GM18517 (cell line): Measurements from ENCODE around the gene DNAJC3.
"Not testable (repeated sequence)": the region's sequence is repeated elsewhere in the genome, so short reads cannot be mapped to it uniquely, and the experiment has no call there.

Source experiments
- ATAC-seq: cut with Tn5 transposase; IDR thresholded peaks from one replicate; pipeline ENCODE4 v1.9.1; 2021; ENCODE audit warnings: mild to moderate bottlenecking, moderate library complexity; ENCODE audit not compliant: unreplicated experiment

Gene DNAJC3

DNA sequence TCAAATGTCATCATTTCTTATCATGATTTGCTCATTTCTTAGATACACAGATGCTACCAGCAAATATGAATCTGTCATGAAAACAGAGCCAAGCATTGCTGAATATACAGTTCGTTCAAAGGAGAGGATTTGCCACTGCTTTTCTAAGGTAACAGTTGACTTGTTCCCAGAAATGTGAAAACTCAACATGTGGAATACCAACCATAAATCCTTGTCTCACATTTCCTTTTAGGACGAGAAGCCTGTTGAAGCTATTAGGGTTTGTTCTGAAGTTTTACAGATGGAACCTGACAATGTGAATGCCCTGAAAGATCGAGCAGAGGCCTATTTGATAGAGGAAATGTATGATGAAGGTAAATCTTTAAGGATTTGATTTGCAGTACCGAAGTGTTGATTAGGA, 86.7 kb downstream of the DNAJC3 start:
- ATAC-seq = no peak

DNA sequence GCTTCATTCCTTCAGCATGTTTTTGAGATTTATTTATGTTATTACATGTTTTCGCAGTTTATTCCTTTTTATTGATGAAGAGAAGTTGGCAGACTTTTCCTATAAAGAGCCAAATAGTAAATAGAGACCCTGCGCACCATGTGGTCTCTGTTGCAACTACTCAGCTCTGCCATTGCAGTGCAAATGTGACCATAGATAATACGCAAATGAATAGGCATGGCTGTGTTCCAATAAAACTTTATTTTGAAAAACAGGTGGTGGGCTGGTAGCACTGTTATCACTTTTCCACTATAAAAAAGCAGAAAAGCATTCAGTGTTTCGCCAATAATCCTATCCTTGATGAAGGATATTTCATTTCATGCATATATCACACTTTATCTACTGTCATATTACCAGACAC, 95.0 kb downstream of the DNAJC3 start:
- ATAC-seq = no peak

DNA sequence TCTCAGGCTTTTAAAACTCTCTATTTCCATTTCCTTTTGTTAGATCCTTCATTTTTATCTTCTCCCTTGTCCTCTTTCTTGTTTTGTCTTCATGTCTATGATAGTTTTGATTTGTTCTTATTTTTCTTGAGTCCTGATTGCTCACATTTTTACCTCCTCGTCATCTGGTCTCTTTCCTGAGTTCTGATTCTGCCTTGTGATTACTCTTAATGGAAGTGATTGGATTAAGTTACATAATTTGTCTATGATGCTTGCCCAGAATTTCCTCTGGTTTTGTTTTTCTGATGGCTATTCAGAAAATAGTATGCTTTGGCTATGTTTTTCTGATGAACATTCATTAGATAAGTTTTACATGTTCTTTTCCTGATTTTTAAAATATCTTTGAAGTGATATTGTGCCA, 102.6 kb downstream of the DNAJC3 start:
- no peak for ATAC-seq

DNA sequence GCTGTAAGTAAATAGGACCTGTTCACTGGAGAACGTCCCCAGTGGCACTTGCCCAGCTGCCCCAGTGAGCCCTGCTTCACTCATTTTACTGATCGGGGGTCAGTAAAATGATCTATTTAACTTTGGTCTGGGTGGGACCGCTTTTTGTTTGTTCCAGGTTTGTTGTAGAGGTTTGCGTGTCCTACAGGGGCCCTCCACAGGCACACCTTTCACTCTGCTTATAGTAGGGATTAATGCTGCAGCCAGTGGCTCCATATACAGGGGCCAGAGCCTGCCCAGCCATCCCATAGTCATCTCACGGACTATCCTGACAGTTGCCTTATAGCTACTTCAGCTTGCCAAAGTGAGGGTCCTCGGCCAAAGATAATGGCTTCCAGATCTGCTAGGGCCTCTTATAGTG, 104.1 kb downstream of the DNAJC3 start:
- ATAC-seq = no peak

DNA sequence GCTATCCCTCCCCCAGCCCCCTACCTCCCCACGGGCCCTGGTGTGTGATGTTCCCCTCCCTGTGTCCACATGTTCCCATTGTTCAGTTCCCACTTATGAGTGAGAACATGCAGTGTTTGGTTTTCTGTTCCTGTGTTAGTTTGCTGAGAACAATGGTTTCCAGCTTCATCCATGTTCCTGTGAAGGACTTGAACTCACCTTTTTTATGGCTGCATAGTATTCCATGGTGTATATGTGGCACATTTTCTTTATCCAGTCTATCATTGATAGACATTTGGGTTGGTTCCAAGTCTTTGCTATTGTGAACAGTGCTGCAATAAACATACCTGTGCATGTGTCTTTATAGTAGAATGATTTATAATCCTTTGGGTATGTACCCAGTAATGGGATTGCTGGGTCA, 105.0 kb downstream of the DNAJC3 start:
- ATAC-seq = not testable (repeated sequence)

DNA sequence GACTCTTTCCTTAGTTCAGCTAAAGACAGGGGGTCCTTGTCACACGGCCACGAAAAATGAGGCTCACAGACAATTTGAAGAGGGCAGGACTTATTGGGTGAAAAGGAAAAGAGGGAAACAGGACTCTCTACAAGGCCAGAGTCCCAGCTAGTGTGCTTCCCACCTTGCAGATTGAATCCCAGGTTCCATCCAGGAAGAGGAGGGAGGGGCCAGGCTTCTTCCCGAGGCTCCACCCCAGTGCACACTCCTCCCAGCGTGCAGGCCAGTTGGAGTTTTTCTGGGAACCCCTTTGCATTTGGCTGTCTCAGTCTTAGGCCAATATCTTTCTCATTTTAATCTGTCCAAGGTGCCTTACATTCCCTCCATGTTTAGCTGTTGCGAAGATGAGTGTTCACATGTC, 106.8 kb downstream of the DNAJC3 start:
- ATAC-seq = no peak

DNA sequence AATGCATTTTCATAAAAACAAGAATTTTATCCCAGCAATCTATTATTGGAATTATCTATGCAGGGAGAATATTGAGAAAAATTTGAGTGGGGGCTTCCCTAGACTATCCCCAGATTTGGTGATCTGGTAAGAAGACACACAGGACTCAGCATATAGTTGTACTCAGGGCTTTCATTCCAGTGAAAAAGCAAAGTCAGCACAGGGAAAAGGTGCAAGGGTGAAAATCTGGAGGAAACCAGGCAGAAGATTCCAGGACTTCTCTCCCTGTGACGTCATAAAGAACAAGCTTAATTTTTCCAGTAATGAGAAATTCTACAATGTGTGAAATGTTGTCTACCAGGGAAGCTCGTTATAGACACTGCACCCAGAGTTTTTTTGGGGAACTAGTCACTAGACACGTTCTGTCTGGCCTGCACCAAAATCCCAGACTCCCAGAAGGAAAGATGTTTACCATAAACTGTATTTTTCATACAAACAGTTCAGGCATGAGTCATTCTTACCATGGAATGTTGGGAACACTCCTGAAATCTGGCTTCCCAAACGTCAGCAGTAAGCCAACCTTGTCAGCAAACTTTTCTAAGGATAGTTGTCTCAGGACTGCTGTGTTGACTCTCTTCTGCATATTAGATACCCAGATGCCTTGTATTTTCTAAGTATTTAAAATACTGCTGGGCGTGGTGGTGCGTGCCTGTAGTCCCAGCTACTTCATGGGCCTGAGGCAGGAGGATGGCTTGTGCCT, 107.4 kb downstream of the DNAJC3 start:
- ATAC-seq = no peak

DNA sequence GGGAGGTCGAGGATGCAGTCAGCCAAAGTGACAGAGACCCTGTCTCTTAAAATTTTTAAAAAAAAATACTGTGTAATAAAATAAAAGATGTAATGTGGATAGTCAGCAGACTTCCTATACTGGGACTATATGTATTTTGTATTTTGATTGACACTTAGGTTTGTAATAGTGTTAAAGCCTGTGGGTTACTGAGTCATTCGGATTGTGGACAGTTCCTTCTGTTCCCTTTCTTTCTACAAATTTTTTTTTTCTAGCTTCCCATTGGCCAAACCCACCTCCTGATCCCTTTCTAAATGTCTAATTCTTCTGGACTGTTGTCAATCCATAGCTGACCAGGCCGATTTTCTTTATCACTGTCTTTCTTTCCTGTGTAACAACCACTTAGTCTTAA, 108.0 kb downstream of the DNAJC3 start:
- no peak for ATAC-seq

DNA sequence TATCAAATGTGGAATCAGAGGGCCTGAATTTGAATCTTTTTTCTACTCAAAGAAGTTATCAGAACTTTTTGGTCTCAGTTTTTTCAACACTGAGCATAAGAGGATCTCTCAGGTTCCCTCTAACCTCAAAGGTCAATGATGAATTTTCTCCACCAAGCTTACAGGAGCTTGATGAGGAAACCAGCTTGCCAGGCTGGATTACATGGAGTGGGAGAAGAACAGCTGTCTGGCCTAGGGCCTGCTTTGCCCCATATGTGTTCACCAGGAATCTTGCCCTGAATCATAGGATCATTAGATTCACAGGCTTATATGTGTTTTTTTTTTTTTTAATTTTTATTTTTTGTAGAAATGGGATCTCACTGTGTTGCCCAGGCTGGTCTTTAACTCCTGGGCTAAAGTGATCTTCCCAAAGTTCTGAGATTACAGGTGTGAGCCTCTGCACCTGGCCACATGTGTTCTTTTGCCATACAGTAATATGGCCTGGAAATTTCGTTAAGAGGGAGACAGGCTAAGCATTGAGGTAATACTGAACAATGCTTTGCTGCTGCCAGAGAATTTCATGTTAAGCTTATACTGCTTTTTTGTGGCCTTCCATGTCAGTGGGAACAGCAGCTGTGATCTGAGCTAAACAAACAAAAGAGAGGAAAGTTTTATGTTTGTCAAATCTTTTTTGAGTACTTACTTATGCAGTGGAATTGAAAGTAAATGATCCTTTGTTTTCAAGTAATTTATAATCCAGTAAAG, 110.6 kb downstream of the DNAJC3 start:
- ATAC-seq = no peak

DNA sequence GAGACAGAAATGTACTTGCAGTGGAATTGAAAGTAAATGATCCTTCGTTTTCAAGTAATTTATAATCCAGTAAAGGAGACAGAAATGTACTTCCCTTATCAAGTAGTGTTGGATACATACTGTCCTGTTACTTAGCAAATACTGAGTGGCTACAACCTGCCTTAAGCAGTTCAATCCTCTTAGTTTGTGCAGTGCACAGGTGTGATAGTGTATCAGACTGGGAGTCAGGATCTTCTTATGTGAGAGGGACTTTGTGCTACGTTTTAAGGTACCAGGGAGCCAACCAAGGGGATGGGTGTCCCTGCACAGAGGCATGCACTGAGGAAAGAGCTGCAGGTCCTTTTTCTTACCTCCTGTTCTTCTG, 111.1 kb downstream of the DNAJC3 start:
- no peak for ATAC-seq

DNA sequence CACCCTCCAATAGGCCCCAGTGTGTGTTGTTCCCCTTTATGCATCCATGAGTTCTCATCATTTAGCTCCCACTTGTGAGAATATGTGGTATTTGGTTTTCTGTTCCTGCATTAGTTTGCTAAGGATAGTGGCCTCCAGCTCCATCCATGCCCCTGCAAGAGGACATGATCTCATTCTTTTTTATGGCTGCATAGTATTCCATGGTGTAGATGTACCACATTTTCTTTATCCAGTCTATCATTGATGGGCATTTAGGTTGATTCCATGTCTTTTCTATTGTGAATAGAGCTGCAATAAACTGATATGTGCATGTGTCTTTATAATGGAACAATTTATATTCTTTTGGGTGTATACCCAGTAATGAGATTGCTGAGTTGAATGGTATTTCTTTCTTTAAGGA, 112.4 kb downstream of the DNAJC3 start:
- ATAC-seq = not testable (repeated sequence)

DNA sequence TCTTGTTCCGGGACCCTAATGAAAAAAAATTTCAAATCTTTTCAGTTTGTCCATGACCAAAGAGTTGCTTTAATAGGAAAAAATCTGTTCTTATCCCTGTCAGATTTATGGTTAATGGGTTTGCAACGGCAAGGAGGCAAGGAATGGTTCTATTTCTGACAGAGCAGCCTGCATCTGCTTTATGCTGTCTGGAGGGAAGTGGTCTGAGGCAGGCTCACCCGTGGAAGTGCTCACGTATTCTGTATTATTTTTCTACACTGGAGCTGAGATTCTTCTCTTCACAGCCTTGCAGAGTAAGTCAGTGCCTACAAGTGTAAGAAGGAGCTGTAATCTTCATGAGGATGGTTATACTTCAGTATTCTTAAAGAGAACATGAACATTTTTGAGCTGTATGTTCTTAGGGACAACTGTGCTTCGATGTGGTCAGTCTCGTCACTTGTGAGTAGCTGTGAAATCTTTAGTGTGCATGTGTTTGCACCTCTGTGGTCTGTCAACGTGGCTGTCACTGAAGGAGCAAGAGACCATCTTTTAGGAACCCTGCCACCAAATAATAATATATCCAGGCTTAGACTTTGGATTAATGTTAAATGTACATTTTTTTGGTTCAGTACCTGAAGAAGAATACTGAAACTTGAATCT, 114.3 kb downstream of the DNAJC3 start:
- no peak for ATAC-seq

DNA sequence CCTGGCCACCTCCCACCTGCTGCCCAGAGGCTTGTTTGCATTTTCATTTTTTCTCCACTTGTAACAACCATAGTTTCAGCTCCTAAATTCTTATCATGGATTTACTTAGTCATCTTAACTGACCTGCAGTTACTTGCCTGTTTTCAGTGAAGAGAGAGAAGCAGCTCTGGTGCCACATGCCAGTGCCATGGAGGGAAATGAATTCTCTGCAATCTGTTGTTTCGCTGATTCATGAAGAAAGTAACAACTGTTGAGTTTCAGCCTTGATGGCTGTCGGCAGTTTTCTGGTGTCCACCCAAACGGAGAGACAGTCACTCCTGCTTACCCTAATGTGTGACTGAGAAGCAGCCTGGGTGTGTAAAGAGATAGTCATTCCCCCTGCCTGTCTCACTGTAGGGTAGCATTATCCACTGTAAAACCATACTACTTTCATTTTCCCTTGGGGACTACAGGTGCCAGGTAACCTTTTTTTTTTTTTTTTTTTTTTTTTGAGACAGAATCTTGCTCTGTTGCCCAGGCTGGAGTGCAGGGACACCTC, 116.1 kb downstream of the DNAJC3 start:
- ATAC-seq = no peak

DNA sequence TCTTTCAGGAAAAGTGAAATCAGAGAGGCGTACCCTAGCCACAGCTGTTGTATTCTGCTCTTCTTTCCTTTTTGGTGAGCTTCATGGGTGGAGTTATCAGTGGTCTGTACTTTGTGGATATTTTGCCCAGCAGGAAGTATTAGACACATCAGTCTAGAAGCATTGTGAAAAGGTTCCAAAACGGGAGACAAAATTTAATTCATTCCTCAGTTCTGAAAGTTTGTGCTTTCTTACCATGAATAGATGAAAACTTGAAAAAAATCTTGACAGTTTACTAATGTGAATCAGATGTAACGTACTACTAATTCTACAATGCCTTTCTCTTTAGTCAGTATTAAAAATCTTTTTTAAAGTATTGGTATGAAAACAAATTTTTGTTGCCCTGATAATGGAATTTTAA, 116.8 kb downstream of the DNAJC3 start:
- no peak for ATAC-seq

DNA sequence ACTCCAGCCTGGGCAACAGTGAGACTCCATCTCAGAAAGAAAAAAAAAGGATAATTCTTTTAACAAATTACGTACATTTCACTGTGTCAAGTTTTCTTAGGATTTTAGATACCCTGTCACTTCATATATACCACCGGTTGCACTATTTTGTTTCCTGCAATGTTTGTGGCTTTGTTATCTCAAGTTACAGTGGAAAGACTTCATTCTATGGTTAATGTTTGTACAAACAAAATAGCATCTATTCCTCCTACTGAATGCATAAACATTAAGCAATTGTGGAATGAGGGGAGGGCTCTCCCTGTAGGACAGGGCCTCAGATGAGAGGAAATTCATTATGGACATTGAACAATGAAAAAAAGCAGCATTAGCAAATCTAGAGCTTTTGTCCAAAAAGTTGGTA, 120.1 kb downstream of the DNAJC3 start:
- ATAC-seq = no peak

DNA sequence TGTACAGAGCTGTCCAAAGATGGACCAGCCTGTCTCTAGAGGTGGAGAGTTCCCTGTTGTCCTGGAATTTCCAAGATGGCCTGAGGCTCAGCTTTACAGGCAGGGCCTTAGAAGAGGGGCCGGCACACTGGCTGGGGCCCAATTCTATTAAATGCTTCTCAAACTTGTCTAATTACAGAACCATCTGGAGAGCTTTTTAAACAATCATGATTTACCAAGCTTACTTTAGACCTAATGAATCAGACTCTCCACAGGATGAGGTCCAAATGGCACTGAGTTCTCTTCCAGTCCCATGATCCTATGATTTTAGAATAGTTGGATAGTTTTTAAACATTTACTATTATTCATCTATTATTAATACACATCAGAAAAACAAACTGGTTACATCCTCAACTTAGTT, 123.5 kb downstream of the DNAJC3 start:
- no peak for ATAC-seq

DNA sequence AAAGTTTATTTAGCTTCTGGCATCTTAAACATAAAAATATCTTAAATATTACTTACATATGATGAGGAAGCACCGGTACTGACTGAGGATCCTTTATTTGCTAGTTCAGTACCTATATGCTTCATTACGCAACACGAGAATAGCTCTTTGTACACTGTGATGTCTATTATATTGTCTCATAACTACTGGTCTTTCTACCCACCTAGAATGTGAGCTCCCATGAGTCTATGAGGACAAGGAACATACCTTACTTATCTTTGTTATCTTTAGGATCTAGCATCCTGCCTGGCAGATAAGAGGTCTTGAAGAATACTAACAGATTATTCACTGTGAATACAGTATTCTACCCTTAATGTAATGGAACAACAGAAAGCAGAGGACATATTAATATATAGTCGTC, 124.9 kb downstream of the DNAJC3 start:
- no peak for ATAC-seq

DNA sequence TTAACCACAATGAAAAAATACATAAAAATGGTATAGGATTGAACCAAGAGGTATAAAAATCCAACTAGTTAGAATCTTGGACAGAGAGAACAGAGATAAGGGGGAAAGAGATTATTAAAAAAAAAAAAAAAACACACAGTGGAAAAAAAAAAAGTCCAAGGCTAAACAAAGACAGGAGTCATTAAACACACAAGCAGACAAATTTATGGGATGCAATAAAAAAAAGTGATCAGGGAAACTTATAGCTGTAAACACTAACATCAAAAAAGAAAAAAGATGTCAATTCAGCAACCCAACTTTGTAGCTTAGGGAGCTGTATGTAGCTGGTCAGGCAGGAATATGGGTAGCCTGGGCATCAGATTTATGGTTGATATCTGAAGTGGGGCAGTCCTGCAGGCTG, 129.0 kb downstream of the DNAJC3 start:
- ATAC-seq = no peak

DNA sequence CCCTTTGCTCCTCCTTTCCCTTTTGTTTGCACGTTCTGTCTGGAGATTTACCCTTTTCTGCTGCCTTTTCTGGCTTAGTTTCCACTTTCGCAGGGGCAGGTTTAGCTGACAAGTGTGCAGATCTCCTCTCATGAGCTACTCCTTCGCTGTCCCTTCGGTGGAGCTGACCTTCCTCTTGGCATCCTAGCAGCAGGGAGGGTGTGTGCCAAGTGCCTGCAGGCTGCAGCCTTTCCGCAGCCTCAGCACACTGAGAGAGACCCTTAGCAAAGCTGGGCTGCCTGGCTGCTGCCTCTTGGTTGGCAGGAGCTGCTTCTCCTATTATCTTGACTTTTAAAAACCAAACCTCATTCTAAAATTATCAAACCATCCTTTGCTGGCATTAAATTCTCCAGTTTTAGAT, 132.5 kb downstream of the DNAJC3 start:
- no peak for ATAC-seq

DNA sequence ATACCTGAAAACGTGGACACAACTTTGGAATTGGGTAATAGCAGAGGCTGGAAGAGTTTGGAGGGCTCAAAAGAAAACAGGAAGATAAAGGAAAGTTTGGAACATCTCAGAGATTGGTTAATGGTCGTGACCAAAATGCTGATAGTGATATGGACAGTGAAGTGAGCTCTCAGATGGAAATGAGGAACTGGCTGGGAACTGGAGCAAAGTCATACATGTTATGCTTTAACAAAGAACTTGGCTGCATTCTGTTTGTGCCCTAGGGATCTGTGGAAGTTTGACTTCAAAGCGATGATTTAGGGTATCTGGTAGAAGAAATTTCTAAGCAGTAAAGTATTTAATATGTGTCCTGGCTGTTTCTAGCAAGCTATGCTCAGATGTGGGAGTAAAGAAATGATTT, 136.2 kb downstream of the DNAJC3 start:
- no peak for ATAC-seq

DNA sequence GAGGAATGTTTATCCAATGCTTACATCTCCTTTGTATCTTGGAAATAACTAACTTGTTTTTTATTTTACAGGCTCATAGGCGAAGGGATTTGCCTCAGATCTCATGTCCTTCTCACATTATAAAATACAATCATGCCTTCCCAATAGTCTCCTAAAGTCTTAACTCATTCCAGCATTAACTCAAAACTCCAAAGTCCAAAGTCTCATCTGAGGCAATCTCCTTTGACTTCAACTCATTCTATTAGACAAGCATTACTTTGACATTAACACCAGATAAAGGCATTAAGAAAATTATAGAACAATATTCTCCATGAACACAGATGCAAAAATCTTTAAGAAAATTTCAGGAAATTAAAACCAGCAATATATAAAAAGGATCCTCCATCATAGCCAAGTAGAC, 137.6 kb downstream of the DNAJC3 start:
- no peak for ATAC-seq

DNA sequence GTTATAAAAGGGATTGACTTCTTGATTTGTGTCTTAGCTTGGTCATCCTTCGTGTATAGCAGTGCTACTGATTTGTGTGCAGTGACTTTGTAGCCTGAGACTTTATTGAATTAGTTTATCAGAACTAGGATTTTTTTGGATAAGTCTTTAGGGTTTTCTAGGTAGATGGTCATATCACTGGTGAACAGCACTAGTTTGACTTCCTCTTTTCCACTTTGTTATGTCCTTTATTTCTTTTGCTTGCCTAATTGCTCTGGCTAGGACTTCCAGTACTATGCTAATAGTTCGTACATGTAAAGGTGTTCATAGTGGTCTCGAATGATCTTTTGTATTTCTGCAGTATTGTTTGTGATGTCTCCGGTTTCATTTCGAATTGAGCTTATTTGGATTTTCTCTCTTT, 145.4 kb downstream of the DNAJC3 start:
- no peak for ATAC-seq
